DOHH2 (cell line): ENCODE measurements around the gene ANKRD33B.

ENCODE experiments used
- H3F3A ChIP-seq: fragments of 200-600 bp; sonication (generic), shearing (Covaris generic); 2 replicates; pipeline ENCODE4 v1.6.0; 2016; ENCODE audit warnings: antibody characterized with exemption, mild to moderate bottlenecking; ENCODE audit not compliant: control insufficient read depth, insufficient read depth
- H3K27ac ChIP-seq: fragments of 200-600 bp; sonication (generic); 2 replicates; pipeline ENCODE4 v1.5.1; 2014; ENCODE audit warnings: low read depth, mild to moderate bottlenecking, low read length, moderate library complexity
- H3K27me3 ChIP-seq: fragments of 200-600 bp; sonication (generic); 2 replicates; pipeline ENCODE4 v1.6.1; 2014; ENCODE audit warnings: mild to moderate bottlenecking, low read length, mixed read lengths; ENCODE audit not compliant: control insufficient read depth
- H3K36me3 ChIP-seq: fragments of 200-600 bp; sonication (generic); 2 replicates; pipeline ENCODE4 v1.6.1; 2014; ENCODE audit warnings: mild to moderate bottlenecking, low read length, moderate library complexity, mixed read lengths; ENCODE audit not compliant: control insufficient read depth
- H3K4me1 ChIP-seq: fragments of 200-600 bp; sonication (generic); 2 replicates; pipeline ENCODE4 v1.6.1; 2014; ENCODE audit warnings: mild to moderate bottlenecking, low read length, mixed read lengths; ENCODE audit not compliant: control insufficient read depth
- H3K4me2 ChIP-seq: fragments of 200-600 bp; sonication (generic); 2 replicates; pipeline ENCODE4 v1.6.0; 2014; ENCODE audit warnings: mild to moderate bottlenecking, low read length, moderate library complexity
- H3K4me3 ChIP-seq: fragments of 200-600 bp; sonication (generic); 2 replicates; pipeline ENCODE4 v1.5.1; 2014; ENCODE audit warnings: mild to moderate bottlenecking, low read length, mixed read lengths
- H3K79me2 ChIP-seq: fragments of 200-600 bp; sonication (generic); 2 replicates; pipeline ENCODE4 v1.6.1; 2014; ENCODE audit warnings: mild to moderate bottlenecking, low read length, mixed read lengths; ENCODE audit not compliant: control insufficient read depth
- H3K9me2 ChIP-seq: fragments of 200-600 bp; sonication (generic); replicated peaks from 2 replicates; pipeline ENCODE4 v1.6.1; 2014; ENCODE audit warnings: mild to moderate bottlenecking, low read length, mixed read lengths; ENCODE audit not compliant: control insufficient read depth
- H3K9me3 ChIP-seq: fragments of 200-600 bp; sonication (generic); 2 replicates; pipeline ENCODE4 v1.6.1; 2014; ENCODE audit warnings: antibody characterized with exemption, low read length, mixed read lengths; ENCODE audit not compliant: control insufficient read depth, insufficient read depth
- H4K20me1 ChIP-seq: fragments of 200-600 bp; sonication (generic); 2 replicates; pipeline ENCODE4 v1.6.0; 2014; ENCODE audit warnings: low read depth, mild to moderate bottlenecking, antibody characterized with exemption, low read length, moderate library complexity; ENCODE audit not compliant: control insufficient read depth, insufficient read depth
- CTCF ChIP-seq: fragments of 200-600 bp; sonication (generic); IDR thresholded peaks from one replicate; pipeline ENCODE4 v1.5.1; 2014; ENCODE audit warnings: antibody characterized with exemption, mild to moderate bottlenecking, low read depth, low read length; ENCODE audit not compliant: poor library complexity, severe bottlenecking
- EZH2phosphoT487 ChIP-seq: fragments of 200-600 bp; sonication (generic); IDR thresholded peaks from 2 replicates; pipeline ENCODE4 v1.6.1; 2017; ENCODE audit warnings: borderline replicate concordance, mild to moderate bottlenecking, antibody characterized with exemption, low read length, moderate library complexity, mixed read lengths

ANKRD33B gene

DNA sequence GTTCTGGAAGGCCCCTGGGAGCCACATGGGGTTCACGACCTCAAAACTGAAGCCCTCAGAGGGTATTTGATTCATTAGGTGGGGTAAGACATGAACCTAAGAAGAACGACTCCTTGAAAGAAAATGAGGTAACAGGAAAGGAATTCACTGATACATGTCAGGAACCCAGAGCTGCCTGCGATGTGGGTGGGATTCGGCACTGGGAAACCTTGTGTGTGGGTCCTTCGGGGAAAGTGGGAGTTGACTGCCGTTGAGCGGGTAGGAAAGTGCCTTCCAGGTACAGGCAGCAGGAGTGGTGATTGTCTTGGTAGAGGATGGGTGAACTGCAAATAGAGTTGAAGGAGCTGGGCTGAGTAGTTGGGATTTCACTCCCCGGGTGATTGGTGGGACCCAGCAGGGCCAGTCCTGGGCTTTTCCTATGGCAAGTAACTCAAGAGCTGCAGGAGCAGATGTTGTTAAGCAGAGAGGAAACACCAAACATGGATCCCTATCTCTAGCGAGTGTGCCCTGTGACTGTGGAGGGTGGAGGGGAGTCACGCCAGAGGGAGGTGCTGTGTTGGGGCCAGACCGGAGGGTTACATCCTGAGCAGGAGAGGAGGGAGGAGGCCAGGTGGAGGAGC lies 30.8 kb downstream of the ANKRD33B start:
- Histone ChIP-seq H3K27ac (no peak overlapping the region), H4K20me1 (no peaks in the 10 kb centered on the region), H3K4me1 (peaks cover 36% of the 10 kb centered on the region), H3K4me2 (no peak overlapping the region), H3K79me2 (no peaks in the 10 kb centered on the region), H3K27me3 (no peaks in the 10 kb centered on the region), H3K36me3 (no peaks in the 10 kb centered on the region), H3F3A (0 out of 2 replicates have a peak, but pooled peaks cover 2% of the 10 kb centered on the region), H3K9me3 (no peaks in the 10 kb centered on the region), H3K9me2 (no peaks in the 10 kb centered on the region), H3K4me3 (no peak overlapping the region)
- TF ChIP-seq EZH2phosphoT487 (no peak), CTCF (no peak)

DNA sequence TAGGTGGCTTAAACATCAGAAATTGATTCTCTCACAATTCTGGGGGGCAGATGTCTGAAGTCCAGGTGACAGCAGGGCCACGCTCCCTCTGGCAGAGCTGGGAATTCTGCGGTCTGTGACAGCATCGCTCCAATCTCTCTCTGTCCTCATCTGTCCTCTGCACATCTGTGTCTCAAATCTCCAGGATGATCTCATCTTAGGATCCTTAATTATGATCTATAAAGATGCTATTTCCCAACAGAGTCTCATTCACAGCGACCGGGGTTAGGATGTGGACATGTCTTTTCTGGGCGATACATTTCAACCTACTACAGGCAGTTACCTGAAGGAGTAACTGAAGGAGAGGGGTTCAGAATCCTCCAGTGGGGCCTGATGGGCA lies 31.4 kb downstream of the ANKRD33B start:
- no peaks in the 10 kb centered on the region for H4K20me1 ChIP-seq
- no peaks in the 10 kb centered on the region for H3K27me3 ChIP-seq
- H3K27ac ChIP-seq = no peak overlapping the region
- no peak overlapping the region for H3K4me3 ChIP-seq
- H3K4me2 ChIP-seq = no peak overlapping the region
- H3K9me2 ChIP-seq = no peaks in the 10 kb centered on the region
- H3K9me3 ChIP-seq = no peaks in the 10 kb centered on the region
- TF ChIP-seq CTCF (no peak), EZH2phosphoT487 (no peak)
- H3F3A ChIP-seq = no peaks in the 10 kb centered on the region
- H3K36me3 ChIP-seq = no peaks in the 10 kb centered on the region
- no peaks in the 10 kb centered on the region for H3K79me2 ChIP-seq
- H3K4me1 ChIP-seq = peaks cover 42% of the 10 kb centered on the region

DNA sequence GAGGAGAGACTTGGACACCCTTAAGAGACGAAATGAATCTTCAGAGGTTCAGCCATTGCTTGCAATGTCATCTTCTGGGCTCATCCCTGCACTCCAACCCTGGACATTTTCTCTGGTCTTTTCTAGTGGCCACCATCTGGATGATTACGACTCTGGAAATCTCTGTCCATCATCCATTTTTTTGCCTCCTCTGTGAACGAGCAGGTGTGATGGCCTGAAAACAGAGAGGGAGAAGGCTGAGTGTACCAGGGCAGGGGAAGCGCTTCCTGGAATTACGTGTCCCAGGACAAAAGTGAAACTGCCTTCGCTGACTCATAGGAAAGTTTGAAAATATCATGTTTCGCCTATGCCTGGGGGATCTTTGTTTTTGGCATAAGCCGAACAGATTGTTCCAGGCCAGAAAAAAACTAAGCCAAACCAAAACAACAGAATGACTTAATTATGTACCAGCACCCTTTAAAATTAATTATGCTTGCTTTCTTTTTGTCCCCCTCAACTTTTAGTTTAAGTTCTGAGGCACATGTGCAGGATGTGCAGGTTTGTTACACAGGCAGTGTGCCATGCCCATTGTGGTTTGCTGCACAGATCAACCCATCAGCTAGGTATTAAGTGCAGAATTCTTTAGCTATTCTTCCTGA lies 31.9 kb downstream of the ANKRD33B start:
- Histone ChIP-seq H3K9me3 (no peaks in the 10 kb centered on the region), H3F3A (peaks cover 2% of the 10 kb centered on the region; the same call in 1 of the 2 replicates), H3K9me2 (no peaks in the 10 kb centered on the region), H3K79me2 (no peaks in the 10 kb centered on the region), H3K27ac (no peak overlapping the region), H3K4me1 (peaks cover 45% of the 10 kb centered on the region), H4K20me1 (no peaks in the 10 kb centered on the region), H3K4me2 (no peak overlapping the region), H3K27me3 (no peaks in the 10 kb centered on the region), H3K4me3 (no peak overlapping the region), H3K36me3 (no peaks in the 10 kb centered on the region)
- TF ChIP-seq EZH2phosphoT487 = no peak
- no peak for TF ChIP-seq CTCF
